ENCODE data around the gene ELAVL1.

- TF ChIP-seq POLR2A (IDR thresholded peaks at IDR 0.05) (no peak), CTCF (IDR thresholded peaks at IDR 0.05) (peak; percentile 61 to 81 (median 79))
Measured at GRCh38 chr19:7970716-7971448, 34.6 kb downstream of the ELAVL1 start.

All from right lobe of liver (tissue), 4 donors.